GM23338 (cell line): ENCODE measurements around the gene PCLO. TPM values are rescaled to one million over a fixed set of nuclear protein-coding genes. Genes with fewer than 3 reads are reported as not detected.
A peak's percentile ranks its signal among the peaks of the same experiment; 100 is the strongest.

Source experiments
- ATAC-seq: fragments of 200-7000 bp; cut with Tn5 transposase; 3 replicates; pipeline ENCODE4 v1.9.1; 2020
- DNase-seq: peaks from one replicate; pipeline ENCODE4 v3.0.0-alpha.2; 2015; ENCODE audit warnings: low spot score
- H2AFZ ChIP-seq: fragments of 200-600 bp; sonication (generic); 2 replicates; pipeline ENCODE4 v1.8.0; 2016; ENCODE audit warnings: antibody characterized with exemption, mild to moderate bottlenecking, moderate library complexity
- H3F3A ChIP-seq: fragments of 200-600 bp; sonication (generic); replicated peaks from 2 replicates; pipeline ENCODE4 v1.8.0; 2017; ENCODE audit warnings: antibody characterized with exemption, mixed run types, low read depth
- H3K27ac ChIP-seq: fragments of 200-600 bp; sonication (generic); 2 replicates; pipeline ENCODE4 v1.6.1; 2016; ENCODE audit warnings: low read depth
- H3K27me3 ChIP-seq: fragments of 200-600 bp; sonication (generic); 2 replicates; pipeline ENCODE4 v1.8.0; 2016; ENCODE audit warnings: mild to moderate bottlenecking, mixed run types, moderate library complexity; ENCODE audit not compliant: insufficient read depth
- H3K36me3 ChIP-seq: fragments of 200-600 bp; sonication (generic); 2 replicates; pipeline ENCODE4 v1.8.0; 2016; ENCODE audit warnings: mild to moderate bottlenecking; ENCODE audit not compliant: insufficient read depth
- H3K4me1 ChIP-seq: fragments of 200-600 bp; sonication (generic); 2 replicates; pipeline ENCODE4 v1.8.0; 2016; ENCODE audit warnings: mild to moderate bottlenecking, moderate library complexity; ENCODE audit not compliant: insufficient read depth
- H3K4me2 ChIP-seq: fragments of 200-600 bp; sonication (generic); 2 replicates; pipeline ENCODE4 v1.7.1; 2017; ENCODE audit warnings: mixed run types
- H3K4me3 ChIP-seq: fragments of 200-600 bp; sonication (generic); 2 replicates; pipeline ENCODE4 v1.6.1; 2016; ENCODE audit warnings: mixed run types
- H3K79me2 ChIP-seq: fragments of 200-600 bp; sonication (generic); replicated peaks from 2 replicates; pipeline ENCODE4 v1.8.0; 2017; ENCODE audit warnings: mild to moderate bottlenecking; ENCODE audit not compliant: insufficient read depth
- H3K9me2 ChIP-seq: fragments of 200-600 bp; sonication (generic); 2 replicates; pipeline ENCODE4 v1.8.0; 2017; ENCODE audit not compliant: insufficient read depth
- H4K20me1 ChIP-seq: fragments of 200-600 bp; sonication (generic); replicated peaks from 2 replicates; pipeline ENCODE4 v1.8.0; 2017; ENCODE audit warnings: mild to moderate bottlenecking; ENCODE audit not compliant: insufficient read depth
- H3K27ac Mint-ChIP-seq: 2 replicates; pipeline ENCODE4 v1.8.0; 2020; ENCODE audit warnings: inconsistent platforms, mild to moderate bottlenecking, moderate library complexity, mixed read lengths
- H3K27me3 Mint-ChIP-seq: 3 replicates; pipeline ENCODE4 v1.8.0; 2022; ENCODE audit warnings: low read depth, mild to moderate bottlenecking, moderate library complexity, mixed read lengths, inconsistent platforms; ENCODE audit not compliant: insufficient read depth, poor library complexity
- H3K36me3 Mint-ChIP-seq: 3 replicates; pipeline ENCODE4 v1.8.0; 2021; ENCODE audit warnings: low read depth, mild to moderate bottlenecking, inconsistent platforms, moderate library complexity, mixed read lengths
- H3K4me1 Mint-ChIP-seq: 3 replicates; pipeline ENCODE4 v1.8.0; 2020; ENCODE audit warnings: mild to moderate bottlenecking, inconsistent platforms, mixed read lengths
- H3K4me3 Mint-ChIP-seq: 3 replicates; pipeline ENCODE4 v1.8.0; 2021; ENCODE audit warnings: moderate library complexity, mild to moderate bottlenecking, inconsistent platforms, mixed read lengths
- H3K9me3 Mint-ChIP-seq: 3 replicates; pipeline ENCODE4 v1.8.0; 2020; ENCODE audit warnings: moderate library complexity, mild to moderate bottlenecking, inconsistent platforms, mixed read lengths
- CREB1 ChIP-seq: fragments of 250-450 bp; sonication (Bioruptor Pico); IDR thresholded peaks from 2 replicates; pipeline ENCODE4 v1.5.0; 2020; ENCODE audit warnings: low read depth, mild to moderate bottlenecking, moderate library complexity
- EZH2phosphoT487 ChIP-seq: fragments of 200-600 bp; sonication (generic); IDR thresholded peaks from one replicate; pipeline ENCODE4 v1.8.1; 2018; ENCODE audit warnings: antibody characterized with exemption; ENCODE audit not compliant: unreplicated experiment
- JUNB ChIP-seq: IDR thresholded peaks from one replicate; pipeline ENCODE4 v1.6.1; 2016; ENCODE audit warnings: antibody characterized with exemption; ENCODE audit not compliant: unreplicated experiment
- NANOG ChIP-seq: IDR thresholded peaks from 2 replicates; pipeline ENCODE4 v1.6.1; 2016; ENCODE audit warnings: antibody characterized with exemption, borderline replicate concordance
- POLR2AphosphoS5 ChIP-seq: IDR thresholded peaks from 2 replicates; pipeline ENCODE4 v1.6.1; 2016; ENCODE audit warnings: antibody characterized with exemption, low read depth
- REST ChIP-seq: IDR thresholded peaks from one replicate; pipeline ENCODE4 v1.6.1; 2018; ENCODE audit warnings: antibody characterized with exemption; ENCODE audit not compliant: unreplicated experiment
- ZNF114 ChIP-seq: fragments of 250-450 bp; sonication (Bioruptor Pico); IDR thresholded peaks from 2 replicates; pipeline ENCODE4 v1.5.0; 2020; ENCODE audit warnings: mild to moderate bottlenecking, moderate library complexity
- ZNF331 ChIP-seq: fragments of 250-450 bp; sonication (Bioruptor Pico); IDR thresholded peaks from 2 replicates; pipeline ENCODE4 v1.5.0; 2020; ENCODE audit warnings: low read depth, mild to moderate bottlenecking, moderate library complexity
- ZNF462 ChIP-seq: fragments of 250-450 bp; sonication (Bioruptor Pico); IDR thresholded peaks from 2 replicates; pipeline ENCODE4 v1.5.0; 2020; ENCODE audit warnings: mild to moderate bottlenecking, moderate library complexity
- polyA plus RNA-seq: library from polyadenylated mRNA; unstranded; fragments of >200 nt; fragmentation: Nextera tagmentation; extraction: Ambion mirVana; gene quantifications from 2 replicates; pipeline ENCODE4 v1.2.1, GENCODE V29; 2016
- total RNA-seq: library from RNA; depleted of rRNA; stranded (reverse); fragments of >200 nt; shearing (Covaris generic); gene quantifications from 2 replicates; pipeline ENCODE4 v1.2.3, GENCODE V29; 2014

Gene PCLO
- total and polyA plus RNA-seq, 2 experiments from 2014 or later = 7.4 to 9.1 TPM

GRCh38 chr7:82762880-82763279 lies 399.8 kb downstream of the PCLO start:
- H3K79me2 ChIP-seq = no peaks in the 10 kb centered on the region
- no peak overlapping the region for H2AFZ ChIP-seq
- TF ChIP-seq EZH2phosphoT487 (no peak), CREB1 (CRISPR knock-in tag) (no peak), POLR2AphosphoS5 (no peak), REST (no peak)
- no peaks in the 10 kb centered on the region for H4K20me1 ChIP-seq
- 0 out of 2 replicates have a peak overlapping the region, but pooled peaks have one; percentile 32 for H3K27ac Mint-ChIP-seq
- H3K27ac ChIP-seq = no peak overlapping the region
- H3K4me3 Mint-ChIP-seq = no peak overlapping the region
- no peaks in the 10 kb centered on the region for H3K9me2 ChIP-seq
- no peaks in the 10 kb centered on the region for H3K36me3 Mint-ChIP-seq
- no peaks in the 10 kb centered on the region for H3F3A ChIP-seq
- H3K27me3 ChIP-seq = no peaks in the 10 kb centered on the region
- DNase-seq = no peak
- no peaks in the 10 kb centered on the region for H3K36me3 ChIP-seq
- H3K4me1 ChIP-seq = peaks cover 26% of the 10 kb centered on the region
- H3K4me3 ChIP-seq = no peak overlapping the region
- no peak overlapping the region for H3K4me2 ChIP-seq
- peaks cover 2% of the 10 kb centered on the region for H3K27me3 Mint-ChIP-seq
- peaks cover 18% of the 10 kb centered on the region for H3K4me1 Mint-ChIP-seq
- no peak for ATAC-seq
- H3K9me3 Mint-ChIP-seq = no peaks in the 10 kb centered on the region

GRCh38 chr7:82760831-82761230 lies 401.9 kb downstream of the PCLO start:
- Mint-ChIP-seq H3K27ac (no peak overlapping the region; the same call in 1 of the 2 replicates), H3K36me3 (no peaks in the 10 kb centered on the region), H3K4me1 (peaks cover 25% of the 10 kb centered on the region), H3K9me3 (no peaks in the 10 kb centered on the region), H3K27me3 (no peaks in the 10 kb centered on the region), H3K4me3 (no peak overlapping the region)
- Histone ChIP-seq H3K79me2 (no peaks in the 10 kb centered on the region), H3K9me2 (no peaks in the 10 kb centered on the region), H3K4me3 (no peak overlapping the region), H3K27me3 (no peaks in the 10 kb centered on the region), H3K27ac (peak overlapping the region; percentile 43), H3K4me2 (peak overlapping the region; percentile 59; the same call in 1 of the 2 replicates), H4K20me1 (no peaks in the 10 kb centered on the region), H3F3A (no peaks in the 10 kb centered on the region), H2AFZ (no peak overlapping the region), H3K36me3 (no peaks in the 10 kb centered on the region), H3K4me1 (peaks cover 30% of the 10 kb centered on the region)
- DNase-seq (peak; percentile 42), ATAC-seq (peak; percentile 71; the same call in 2 of the 3 replicates)
- TF ChIP-seq JUNB (no peak), REST (no peak), ZNF114 (CRISPR knock-in tag) (no peak), ZNF462 (CRISPR knock-in tag) (no peak), CREB1 (CRISPR knock-in tag) (no peak), NANOG (no peak), ZNF331 (CRISPR knock-in tag) (no peak)
